Skeletal muscle cell (primary cell): ENCODE results near the gene NBAS.
"Not testable (repeated sequence)": the region's sequence is repeated elsewhere in the genome, so short reads cannot be mapped to it uniquely, and the experiment has no call there.

Source experiments
- DNase-seq: peaks from one replicate; pipeline ENCODE4 v3.0.0-alpha.2; 2010; ENCODE audit warnings: low read depth
- H3K4me3 ChIP-seq: 2 replicates; pipeline ENCODE4 v1.5.1; 2011; ENCODE audit warnings: low read depth, mild to moderate bottlenecking, control low read depth, low read length, moderate library complexity

Gene NBAS

GRCh38 chr2:15439768-15440524, 121.2 kb downstream of the NBAS start:
- DNase-seq, H3K4me3 ChIP-seq: not testable (repeated sequence)

GRCh38 chr2:15439366-15439765, 121.8 kb downstream of the NBAS start:
- not testable (repeated sequence) for H3K4me3 ChIP-seq, DNase-seq

- no peak overlapping the region for H3K4me3 ChIP-seq
- DNase-seq, result no peak
These were observed 124.9 kb downstream of the NBAS start for GRCh38 chr2:15436195-15436594.

GRCh38 chr2:15435474-15435873, 125.7 kb downstream of the NBAS start:
- no peak overlapping the region for H3K4me3 ChIP-seq
- DNase-seq, result no peak

GRCh38 chr2:15432642-15433256, 128.4 kb downstream of the NBAS start:
- no peak overlapping the region for H3K4me3 ChIP-seq
- no peak for DNase-seq

GRCh38 chr2:15429032-15429431, 132.1 kb downstream of the NBAS start:
- no peak overlapping the region for H3K4me3 ChIP-seq
- DNase-seq, result no peak

GRCh38 chr2:15427987-15428386, 133.1 kb downstream of the NBAS start:
- H3K4me3 ChIP-seq, result no peak overlapping the region
- DNase-seq, result no peak

GRCh38 chr2:15426606-15427005, 134.5 kb downstream of the NBAS start:
- DNase-seq, result no peak
- no peak overlapping the region for H3K4me3 ChIP-seq

GRCh38 chr2:15425712-15426111, 135.4 kb downstream of the NBAS start:
- no peak overlapping the region for H3K4me3 ChIP-seq
- no peak for DNase-seq

- DNase-seq, result no peak
- no peak overlapping the region for H3K4me3 ChIP-seq
These were observed 139.4 kb downstream of the NBAS start for GRCh38 chr2:15421753-15422152.

GRCh38 chr2:15415748-15416147, 145.4 kb downstream of the NBAS start:
- DNase-seq, result no peak
- no peak overlapping the region for H3K4me3 ChIP-seq

GRCh38 chr2:15412779-15413178, 148.4 kb downstream of the NBAS start:
- DNase-seq, result no peak
- H3K4me3 ChIP-seq, result no peak overlapping the region

GRCh38 chr2:15412309-15412708, 148.8 kb downstream of the NBAS start:
- no peak for DNase-seq

GRCh38 chr2:15410884-15411283, 150.2 kb downstream of the NBAS start:
- no peak for DNase-seq
- H3K4me3 ChIP-seq, result no peak overlapping the region

More at GRCh38 chr2:15412309-15412708, 148.8 kb downstream of the NBAS start:
- H3K4me3 ChIP-seq, result no peak overlapping the region

- no peak for DNase-seq
- no peak overlapping the region for H3K4me3 ChIP-seq
These were observed 152.4 kb downstream of the NBAS start for GRCh38 chr2:15408759-15409158.

- DNase-seq, result no peak
- no peak overlapping the region for H3K4me3 ChIP-seq
These were observed 153.5 kb downstream of the NBAS start for GRCh38 chr2:15407666-15408065.

- DNase-seq, H3K4me3 ChIP-seq: not testable (repeated sequence)
These were observed 156.6 kb downstream of the NBAS start for GRCh38 chr2:15404511-15404910.

- no peak for DNase-seq
- no peak overlapping the region for H3K4me3 ChIP-seq
These were observed 160.8 kb downstream of the NBAS start for GRCh38 chr2:15400240-15400826.

GRCh38 chr2:15399241-15399640, 161.9 kb downstream of the NBAS start:
- no peak for DNase-seq
- H3K4me3 ChIP-seq, result no peak overlapping the region

GRCh38 chr2:15391751-15392150, 169.4 kb downstream of the NBAS start:
- no peak for DNase-seq
- H3K4me3 ChIP-seq, result no peak overlapping the region

GRCh38 chr2:15389895-15390294, 171.2 kb downstream of the NBAS start:
- no peak for DNase-seq
- H3K4me3 ChIP-seq, result no peak overlapping the region
